Panc1 (cell line): ENCODE measurements around the gene LGALS3. TPM values are rescaled to one million over a fixed set of nuclear protein-coding genes. Genes with fewer than 3 reads are reported as not detected.

ENCODE experiments used
- ATAC-seq: fragments of 200-7000 bp; cut with Tn5 transposase; 2 replicates; pipeline ENCODE4 v1.9.1; 2020; ENCODE audit warnings: mild to moderate bottlenecking, moderate library complexity
- BruUV-seq: library from RNA; stranded (reverse); fragments of 400-500 nt; replicated peaks from 2 replicates; lab custom pipeline; 2021; lab: Mats Ljungman, UMichigan
- CTCF ChIA-PET: fragments of 300-600 bp; sonication (Branson Sonifier 250); formaldehyde crosslinking; loops from one replicate; lab custom pipeline; 2022; ENCODE audit warnings: antibody characterized with exemption; lab: Charles Lee
- POLR2A ChIA-PET: fragments of 300-600 bp; sonication (Branson Sonifier 250); formaldehyde crosslinking; loops from one replicate; lab custom pipeline; 2022; ENCODE audit warnings: antibody characterized with exemption; lab: Charles Lee
- DNase-seq: peaks from one replicate; pipeline ENCODE4 v3.0.0-alpha.2; 2010; ENCODE audit warnings: low read depth, low spot score
- H3K27ac ChIP-seq: 2 replicates; pipeline ENCODE4 v1.5.1; 2011; ENCODE audit warnings: mild to moderate bottlenecking, low read length, inconsistent platforms
- H3K27me3 ChIP-seq: fragments of 200-500 bp; sonication (Bioruptor generic); 2 replicates; pipeline ENCODE4 v1.6.0; 2014; ENCODE audit warnings: low read length, inconsistent platforms; ENCODE audit not compliant: control insufficient read depth, insufficient read depth
- H3K36me3 ChIP-seq: fragments of 200-500 bp; sonication (Bioruptor generic); 2 replicates; pipeline ENCODE4 v1.5.1; 2014; ENCODE audit warnings: inconsistent platforms, mild to moderate bottlenecking, low read length, moderate library complexity; ENCODE audit not compliant: control insufficient read depth, insufficient read depth
- H3K4me1 ChIP-seq: 2 replicates; pipeline ENCODE4 v1.5.1; 2011; ENCODE audit warnings: inconsistent platforms, mild to moderate bottlenecking, low read length, moderate library complexity; ENCODE audit not compliant: control insufficient read depth, insufficient read depth
- H3K4me3 ChIP-seq, 2 experiments: 2 replicates each; pipeline ENCODE4 v1.5.1; 2011 to 2012; ENCODE audit warnings: low read depth in 2 of 2, low read length in 2 of 2, mild to moderate bottlenecking in 2 of 2, inconsistent platforms in 1 of 2, moderate library complexity in 1 of 2
- H3K9me3 ChIP-seq: fragments of 200-500 bp; sonication (Bioruptor generic); 2 replicates; pipeline ENCODE4 v1.5.1; 2014; ENCODE audit warnings: low read depth, mild to moderate bottlenecking, inconsistent platforms, low read length, moderate library complexity; ENCODE audit not compliant: control insufficient read depth, insufficient read depth
- POLR2AphosphoS5 ChIP-seq: IDR thresholded peaks from 2 replicates; pipeline ENCODE4 v1.6.1; 2012; ENCODE audit warnings: mild to moderate bottlenecking, low read depth, low read length, moderate library complexity
- SIN3A ChIP-seq: IDR thresholded peaks from 2 replicates; pipeline ENCODE4 v1.6.1; 2012; ENCODE audit warnings: low read depth, mild to moderate bottlenecking, low read length, moderate library complexity, borderline replicate concordance; ENCODE audit not compliant: insufficient read depth
- TCF7L2 ChIP-seq: IDR thresholded peaks from 2 replicates; pipeline ENCODE4 v1.6.1; 2011; ENCODE audit warnings: mild to moderate bottlenecking, low read depth, low read length, inconsistent platforms
- in situ Hi-C: cut with HindIII; loops from 2 replicates; pipeline ENCODE4 v1.10.0; 2016; ENCODE audit warnings: low sequenced_read_pairs, low pct_unique_long_range_greater_than_20kb
- intact Hi-C: fragments of 100-400 bp; cut with micrococcal nuclease; formaldehyde crosslinking; loops from one replicate; pipeline ENCODE4 v1.10.0; 2022; ENCODE audit not compliant: unreplicated experiment
- total RNA-seq: library from RNA; stranded (reverse); gene quantifications from one replicate; pipeline ENCODE4 v1.2.1, GENCODE V29; 2021; ENCODE audit not compliant: unreplicated experiment
- TF ChIP-seq, protein P1 (sequence below), 2 experiments: IDR thresholded peaks; 2 replicates each; pipeline ENCODE4 v1.6.1; 2011 to 2012; ENCODE audit warnings: low read depth in 2 of 2, control low read depth in 1 of 2, low read length in 1 of 2, mild to moderate bottlenecking in 1 of 2, moderate library complexity in 1 of 2; ENCODE audit not compliant: insufficient read depth in 1 of 2
- TF ChIP-seq, protein P2 (sequence below): fragments of 450-650 bp; IDR thresholded peaks from 2 replicates; pipeline ENCODE4 v1.5.1; 2017; ENCODE audit warnings: mild to moderate bottlenecking

Gene LGALS3
- total RNA-seq, 1 experiment from 2014 or later, result 146 TPM

DNA sequence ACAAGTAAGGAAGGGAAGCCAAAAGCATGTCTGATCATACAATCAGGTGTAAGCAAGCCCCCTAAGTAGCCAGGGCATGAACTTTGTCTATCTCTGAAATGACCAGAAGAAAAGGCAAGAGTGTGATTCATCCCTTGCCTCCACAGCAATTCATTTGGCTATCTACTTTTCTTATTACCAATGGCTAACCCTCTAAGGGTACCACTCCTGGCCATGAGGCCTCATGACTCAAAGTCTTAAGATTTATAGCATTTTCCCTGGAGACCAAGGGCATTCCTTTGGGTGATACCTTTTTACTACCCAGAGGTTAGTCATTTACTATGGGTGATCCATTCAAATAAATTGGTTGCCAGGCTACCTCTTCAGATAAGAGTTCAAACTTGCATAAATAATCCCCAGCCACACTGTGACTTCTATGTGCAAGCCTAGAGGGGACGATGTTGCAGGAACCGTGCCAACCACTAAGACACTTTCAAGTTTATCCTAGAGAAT is 1.5 kb upstream of the LGALS3 start:
- Histone ChIP-seq H3K4me3 (no peak overlapping the region), H3K9me3 (no peaks in the 10 kb centered on the region), H3K4me1 (peaks cover 42% of the 10 kb centered on the region), H3K36me3 (no peaks in the 10 kb centered on the region), H3K27ac (peak overlapping the region; percentile 61; the same call in 1 of the 2 replicates), H3K27me3 (no peaks in the 10 kb centered on the region)
- in situ Hi-C loops (no loop called here), intact Hi-C loops (no loop called here)
- POLR2A ChIA-PET, result interaction anchor here (0.7 kb wide), 2 partner anchors 70 to 77 kb away, joined by 3 to 6 read pairs; no protein-coding TSS in a partner anchor
- no peak for DNase-seq
- BruUV-seq, result no TSS peak
- TF ChIP-seq POLR2AphosphoS5, result no peak
- no peak for TF ChIP-seq SIN3A
- TF ChIP-seq, protein P1, sequence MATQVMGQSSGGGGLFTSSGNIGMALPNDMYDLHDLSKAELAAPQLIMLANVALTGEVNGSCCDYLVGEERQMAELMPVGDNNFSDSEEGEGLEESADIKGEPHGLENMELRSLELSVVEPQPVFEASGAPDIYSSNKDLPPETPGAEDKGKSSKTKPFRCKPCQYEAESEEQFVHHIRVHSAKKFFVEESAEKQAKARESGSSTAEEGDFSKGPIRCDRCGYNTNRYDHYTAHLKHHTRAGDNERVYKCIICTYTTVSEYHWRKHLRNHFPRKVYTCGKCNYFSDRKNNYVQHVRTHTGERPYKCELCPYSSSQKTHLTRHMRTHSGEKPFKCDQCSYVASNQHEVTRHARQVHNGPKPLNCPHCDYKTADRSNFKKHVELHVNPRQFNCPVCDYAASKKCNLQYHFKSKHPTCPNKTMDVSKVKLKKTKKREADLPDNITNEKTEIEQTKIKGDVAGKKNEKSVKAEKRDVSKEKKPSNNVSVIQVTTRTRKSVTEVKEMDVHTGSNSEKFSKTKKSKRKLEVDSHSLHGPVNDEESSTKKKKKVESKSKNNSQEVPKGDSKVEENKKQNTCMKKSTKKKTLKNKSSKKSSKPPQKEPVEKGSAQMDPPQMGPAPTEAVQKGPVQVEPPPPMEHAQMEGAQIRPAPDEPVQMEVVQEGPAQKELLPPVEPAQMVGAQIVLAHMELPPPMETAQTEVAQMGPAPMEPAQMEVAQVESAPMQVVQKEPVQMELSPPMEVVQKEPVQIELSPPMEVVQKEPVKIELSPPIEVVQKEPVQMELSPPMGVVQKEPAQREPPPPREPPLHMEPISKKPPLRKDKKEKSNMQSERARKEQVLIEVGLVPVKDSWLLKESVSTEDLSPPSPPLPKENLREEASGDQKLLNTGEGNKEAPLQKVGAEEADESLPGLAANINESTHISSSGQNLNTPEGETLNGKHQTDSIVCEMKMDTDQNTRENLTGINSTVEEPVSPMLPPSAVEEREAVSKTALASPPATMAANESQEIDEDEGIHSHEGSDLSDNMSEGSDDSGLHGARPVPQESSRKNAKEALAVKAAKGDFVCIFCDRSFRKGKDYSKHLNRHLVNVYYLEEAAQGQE (IDR thresholded peaks at IDR 0.05; ENCODE audit: insufficient read depth in 1 of 2, low read depth in 2 of 2, low read length in 1 of 2), result no peak
- TF ChIP-seq TCF7L2, result peak; percentile 18; the same call in 1 of the 2 replicates
- TF ChIP-seq, protein P2, sequence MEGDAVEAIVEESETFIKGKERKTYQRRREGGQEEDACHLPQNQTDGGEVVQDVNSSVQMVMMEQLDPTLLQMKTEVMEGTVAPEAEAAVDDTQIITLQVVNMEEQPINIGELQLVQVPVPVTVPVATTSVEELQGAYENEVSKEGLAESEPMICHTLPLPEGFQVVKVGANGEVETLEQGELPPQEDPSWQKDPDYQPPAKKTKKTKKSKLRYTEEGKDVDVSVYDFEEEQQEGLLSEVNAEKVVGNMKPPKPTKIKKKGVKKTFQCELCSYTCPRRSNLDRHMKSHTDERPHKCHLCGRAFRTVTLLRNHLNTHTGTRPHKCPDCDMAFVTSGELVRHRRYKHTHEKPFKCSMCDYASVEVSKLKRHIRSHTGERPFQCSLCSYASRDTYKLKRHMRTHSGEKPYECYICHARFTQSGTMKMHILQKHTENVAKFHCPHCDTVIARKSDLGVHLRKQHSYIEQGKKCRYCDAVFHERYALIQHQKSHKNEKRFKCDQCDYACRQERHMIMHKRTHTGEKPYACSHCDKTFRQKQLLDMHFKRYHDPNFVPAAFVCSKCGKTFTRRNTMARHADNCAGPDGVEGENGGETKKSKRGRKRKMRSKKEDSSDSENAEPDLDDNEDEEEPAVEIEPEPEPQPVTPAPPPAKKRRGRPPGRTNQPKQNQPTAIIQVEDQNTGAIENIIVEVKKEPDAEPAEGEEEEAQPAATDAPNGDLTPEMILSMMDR, result no peak
- CTCF ChIA-PET, result no interaction called here
- ATAC-seq, result no peak

DNA sequence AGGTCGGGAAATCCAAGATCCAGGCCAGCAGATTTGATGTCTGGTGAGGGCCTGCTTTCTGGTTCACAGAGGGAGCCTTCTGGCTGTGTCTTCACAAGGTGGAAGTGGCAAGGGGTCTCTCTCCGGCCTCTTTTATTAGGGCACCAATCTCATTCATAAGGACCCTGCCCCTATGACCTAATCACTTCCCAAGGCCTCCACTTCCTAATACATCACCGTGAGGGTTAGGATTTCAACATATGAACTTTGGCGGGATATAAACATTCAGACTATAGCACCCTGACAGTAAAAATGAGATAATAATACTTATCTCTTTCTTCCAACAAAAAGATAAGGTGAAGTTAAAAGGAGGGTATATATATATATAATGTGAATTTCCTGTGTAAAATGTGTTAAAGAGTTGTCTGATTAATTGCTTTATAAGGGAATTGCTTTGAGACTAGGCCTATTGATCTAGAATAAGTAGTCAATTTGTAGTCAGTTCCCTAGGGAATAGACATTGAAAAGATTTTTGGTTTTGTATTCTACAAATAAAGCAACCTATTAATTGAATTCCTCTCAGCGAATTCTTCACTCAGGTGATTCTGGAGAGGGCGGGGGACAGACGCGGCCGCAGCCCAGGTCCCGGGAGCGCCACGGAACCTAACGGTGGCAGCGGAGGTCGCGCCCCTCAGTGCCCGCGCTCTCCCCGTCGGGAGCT is 516 bp upstream of the LGALS3 start:
- Histone ChIP-seq H3K4me1 (peaks cover 40% of the 10 kb centered on the region), H3K36me3 (no peaks in the 10 kb centered on the region; the same call in 1 of the 2 replicates), H3K27ac (peak overlapping the region; percentile 61), H3K27me3 (no peaks in the 10 kb centered on the region), H3K9me3 (no peaks in the 10 kb centered on the region), H3K4me3 (peak overlapping the region; percentile 46 to 74)
- TF ChIP-seq TCF7L2, result no peak
- TF ChIP-seq, protein P2, result no peak
- no peak for TF ChIP-seq POLR2AphosphoS5
- TF ChIP-seq, protein P1 (IDR thresholded peaks at IDR 0.05; ENCODE audit: insufficient read depth in 1 of 2, low read depth in 2 of 2, low read length in 1 of 2), result no peak
- no peak for TF ChIP-seq SIN3A
- in situ Hi-C loops (no loop called here), intact Hi-C loops (no loop called here)
- DNase-seq (no peak), ATAC-seq (no peak)
- CTCF ChIA-PET, result no interaction called here
- POLR2A ChIA-PET, result interaction anchor here (0.7 to 1.2 kb wide), 3 partner anchors 11 to 23 kb away, joined by 3 to 6 read pairs (median 5); no protein-coding TSS in a partner anchor
- no TSS peak for BruUV-seq
